Mucosa of descending colon (tissue), 3 donors: Measurements from ENCODE around the gene INO80. TPM values are rescaled to one million over a fixed set of nuclear protein-coding genes. Genes with fewer than 3 reads are reported as not detected.

Experiments used
- ATAC-seq: fragments of 200-7000 bp; cut with Tn5 transposase; one replicate; pipeline ENCODE4 v1.9.1; 2020; ENCODE audit warnings: mild to moderate bottlenecking, moderate library complexity
- DNase-seq, 3 donors: peaks; one replicate each; pipeline ENCODE4 v3.0.0-alpha.2; 2020
- H3K36me3 ChIP-seq: fragments of 200-600 bp; one replicate; pipeline ENCODE4 v1.8.0; 2021; ENCODE audit warnings: low read depth, mild to moderate bottlenecking
- H3K4me1 ChIP-seq: fragments of 200-600 bp; one replicate; pipeline ENCODE4 v1.8.0; 2021; ENCODE audit warnings: low read depth, mild to moderate bottlenecking
- H3K4me3 ChIP-seq: fragments of 200-600 bp; one replicate; pipeline ENCODE4 v1.8.0; 2021; ENCODE audit warnings: mild to moderate bottlenecking
- H3K9me3 ChIP-seq: fragments of 200-600 bp; one replicate; pipeline ENCODE4 v1.8.0; 2021; ENCODE audit warnings: mild to moderate bottlenecking
- CTCF ChIP-seq: fragments of 200-600 bp; IDR thresholded peaks from one replicate; pipeline ENCODE4 v1.8.0; 2022; ENCODE audit warnings: antibody characterized with exemption, mild to moderate bottlenecking
- intact Hi-C, 2 donors: fragments of 100-400 bp; cut with DNase I in 1 of 2; cut with micrococcal nuclease in 1 of 2; formaldehyde crosslinking; loops; one replicate each; pipeline versions ENCODE4 v1.11.0 to v1.11.1; 2022; cut with DNase I, micrococcal nuclease
- total RNA-seq, 3 donors: library from RNA; stranded (reverse); fragmentation: NEBNext Ultra II Directional in 2 of 3; extraction: Animal tissue kit (Norgen Biotek cat#: 25700) in 2 of 3; gene quantifications; one replicate each; pipeline versions ENCODE4 v1.2.1 to v1.2.4, GENCODE V29; 2021 to 2023
- donor health status: DM: no; HTN: no; CAD: no; lungs with moderate emphysema.
- donor health status: DM: no; HTN: no; CAD: no.
- donor health status: DM: no; HTN: yes; CAD: no.

The INO80 gene
- total RNA-seq, 3 donors from 2014 or later, result 22.7 to 28.0 (median 26.3) TPM

- ATAC-seq (peak; percentile 1), DNase-seq (no peak)
- no peaks in the 10 kb centered on the region for H3K9me3 ChIP-seq
- TF ChIP-seq CTCF, result no peak
- intact Hi-C loops, result loop anchor here in 1 of 2 donors (10.0 kb wide), 1 partner anchor 74 kb away; no protein-coding TSS in a partner anchor
- H3K4me3 ChIP-seq, result no peak overlapping the region
- H3K36me3 ChIP-seq, result no peaks in the 10 kb centered on the region
- H3K4me1 ChIP-seq, result peaks cover 9% of the 10 kb centered on the region
These were observed 175.0 kb downstream of the INO80 start for GRCh38 chr15:40941068-40941527.

GRCh38 chr15:40940296-40940801, 175.7 kb downstream of the INO80 start:
- no peak for TF ChIP-seq CTCF
- intact Hi-C loops, result loop anchor here in 1 of 2 donors (10.0 kb wide), 1 partner anchor 74 kb away; no protein-coding TSS in a partner anchor
- Histone ChIP-seq H3K9me3 (no peaks in the 10 kb centered on the region), H3K4me1 (peaks cover 9% of the 10 kb centered on the region), H3K36me3 (no peaks in the 10 kb centered on the region), H3K4me3 (no peak overlapping the region)
- no peak for ATAC-seq
- no peak for DNase-seq

GRCh38 chr15:40938536-40938870, 177.6 kb downstream of the INO80 start:
- H3K36me3 ChIP-seq, result no peaks in the 10 kb centered on the region
- DNase-seq (no peak), ATAC-seq (no peak)
- H3K9me3 ChIP-seq, result no peaks in the 10 kb centered on the region
- no peak overlapping the region for H3K4me3 ChIP-seq
- H3K4me1 ChIP-seq, result peaks cover 12% of the 10 kb centered on the region
- intact Hi-C loops, result no loop called here
- TF ChIP-seq CTCF, result no peak

- Histone ChIP-seq H3K9me3 (no peaks in the 10 kb centered on the region), H3K36me3 (no peaks in the 10 kb centered on the region), H3K4me1 (peaks cover 12% of the 10 kb centered on the region), H3K4me3 (no peak overlapping the region)
- intact Hi-C loops, result no loop called here
- no peak for DNase-seq
- peak; percentile 9 for ATAC-seq
- TF ChIP-seq CTCF, result no peak
These were observed 178.1 kb downstream of the INO80 start for GRCh38 chr15:40937762-40938535.

GRCh38 chr15:40936709-40937666, 179.1 kb downstream of the INO80 start:
- DNase-seq, result no peak
- Histone ChIP-seq H3K4me3 (no peak overlapping the region), H3K9me3 (no peaks in the 10 kb centered on the region), H3K36me3 (no peaks in the 10 kb centered on the region), H3K4me1 (peaks cover 3% of the 10 kb centered on the region)
- intact Hi-C loops, result no loop called here
- no peak for TF ChIP-seq CTCF
- no peak for ATAC-seq
